Gastroesophageal sphincter (tissue), 4 donors: ENCODE data around the gene ITGB2. TPM values are rescaled to one million over a fixed set of nuclear protein-coding genes. Genes with fewer than 3 reads are reported as not detected.

Experiments
- ATAC-seq: fragments of 150-250 bp; one replicate; pipeline ENCODE4 v1.9.1; 2016; ENCODE audit warnings: mild to moderate bottlenecking, moderate library complexity
- H3K27ac ChIP-seq, 4 donors: fragments of 200-600 bp; sonication (generic) in 3 of 4; 1 replicate in 3 of 4; 2 replicates in 1 of 4; pipeline ENCODE4 v1.5.1; 2016 to 2019
- H3K27me3 ChIP-seq: fragments of 200-600 bp; sonication (generic); one replicate; pipeline ENCODE4 v1.5.1; 2019
- H3K36me3 ChIP-seq, 2 donors: fragments of 200-600 bp; sonication (generic); one replicate each; pipeline ENCODE4 v1.5.1; 2019; ENCODE audit warnings: control low read depth in 1 of 2
- H3K4me1 ChIP-seq, 3 donors: fragments of 200-600 bp; sonication (generic); 1 replicate in 2 of 3; 2 replicates in 1 of 3; pipeline ENCODE4 v1.5.1; 2016 to 2019; ENCODE audit warnings: control low read depth in 2 of 3
- H3K4me3 ChIP-seq, 2 donors: fragments of 200-600 bp; sonication (generic); one replicate each; pipeline ENCODE4 v1.5.1; 2019; ENCODE audit warnings: mild to moderate bottlenecking in 1 of 2, moderate library complexity in 1 of 2
- H3K9me3 ChIP-seq, 3 donors: fragments of 200-600 bp; sonication (generic); one replicate each; pipeline ENCODE4 v1.5.1; 2017 to 2019; ENCODE audit warnings: control low read depth in 2 of 3
- EP300 ChIP-seq: sonication (generic); formaldehyde crosslinking; IDR thresholded peaks from one replicate; pipeline ENCODE4 v1.6.1; 2017; ENCODE audit warnings: antibody characterized with exemption, mild to moderate bottlenecking
- POLR2A ChIP-seq, 2 donors: fragments of 450-650 bp; IDR thresholded peaks; one replicate each; pipeline ENCODE4 v1.6.1; 2017; ENCODE audit warnings: antibody characterized with exemption in 2 of 2, mild to moderate bottlenecking in 2 of 2, moderate library complexity in 1 of 2
- POLR2AphosphoS5 ChIP-seq: sonication (generic); formaldehyde crosslinking; IDR thresholded peaks from one replicate; pipeline ENCODE4 v1.6.1; 2017; ENCODE audit warnings: antibody characterized with exemption
- WGBS, 2 donors: methylation state at CpG; one replicate each; pipeline ENCODE4 v1.1.5; 2018; ENCODE audit warnings: low coverage in 1 of 2; 5-methylcytosine and 5-hydroxymethylcytosine counted together
- total RNA-seq, 4 donors: library from RNA; depleted of rRNA; stranded (reverse); fragments of >200 nt; gene quantifications; one replicate each; pipeline ENCODE4 v1.1.0, GENCODE V29; 2016
- TF ChIP-seq, protein P1 (sequence below), 4 experiments: fragments of 200-600 bp in 2 of 4; fragments of 450-650 bp in 2 of 4; sonication (generic) in 1 of 4; IDR thresholded peaks; one replicate each; pipeline ENCODE4 v1.5.1; 2017 to 2019; ENCODE audit warnings: antibody characterized with exemption in 4 of 4, mild to moderate bottlenecking in 2 of 4, moderate library complexity in 2 of 4

The ITGB2 gene
- total RNA-seq, 4 donors from 2014 or later = 10.4 to 112 (median 41.4) TPM

DNA sequence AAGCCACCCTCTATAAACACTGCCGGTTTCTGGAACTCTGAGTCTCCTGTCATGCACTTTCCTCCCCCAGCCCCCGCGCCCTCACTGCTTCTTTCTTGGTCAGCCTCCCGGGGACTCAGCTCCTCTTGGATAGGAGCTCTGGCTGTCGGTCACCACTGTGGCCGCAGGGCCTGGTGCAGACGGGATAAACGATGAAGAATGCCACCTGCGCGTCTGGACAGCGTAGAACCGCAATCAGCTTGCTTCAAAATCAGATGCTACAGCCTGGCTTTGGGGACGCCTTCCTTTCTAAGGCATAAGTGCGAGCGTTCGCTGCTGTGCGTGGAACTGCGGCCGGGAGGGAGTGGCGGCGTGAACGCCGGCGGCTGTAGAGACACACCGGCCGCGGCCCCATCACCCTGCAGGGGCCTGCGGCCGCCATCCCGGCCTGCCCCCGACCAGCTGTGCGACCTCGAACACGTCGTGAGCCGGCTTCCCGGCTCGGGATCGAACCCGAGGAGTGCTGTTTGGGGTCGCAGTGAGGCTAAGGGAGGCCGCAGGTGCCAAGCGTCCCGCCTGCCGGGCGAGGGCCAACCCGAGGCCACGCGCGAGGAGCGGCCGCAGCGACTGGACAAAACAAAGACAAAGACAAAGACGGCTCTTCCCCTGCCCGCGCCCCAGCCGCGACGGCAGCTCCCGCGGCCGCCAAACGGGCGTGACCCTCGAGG lies 47.9 kb downstream of the ITGB2 start:
- Histone ChIP-seq H3K4me1 (peaks cover 0 to 76% (median 49%) of the 10 kb centered on the region in 3 donors), H3K4me3 (peak overlapping the region; percentile 74 to 100), H3K36me3 (no peaks in the 10 kb centered on the region), H3K9me3 (no peaks in the 10 kb centered on the region), H3K27ac (peak overlapping the region; percentile 73 to 98 (median 96)), H3K27me3 (no peaks in the 10 kb centered on the region)
- ATAC-seq = no peak
- TF ChIP-seq POLR2AphosphoS5 = peak; percentile 40
- TF ChIP-seq POLR2A (IDR thresholded peaks at IDR 0.05) = no peak
- WGBS, 2 donors = 0 to 4% methylated on average over 2 to 4 of the region's 65 CpGs

DNA sequence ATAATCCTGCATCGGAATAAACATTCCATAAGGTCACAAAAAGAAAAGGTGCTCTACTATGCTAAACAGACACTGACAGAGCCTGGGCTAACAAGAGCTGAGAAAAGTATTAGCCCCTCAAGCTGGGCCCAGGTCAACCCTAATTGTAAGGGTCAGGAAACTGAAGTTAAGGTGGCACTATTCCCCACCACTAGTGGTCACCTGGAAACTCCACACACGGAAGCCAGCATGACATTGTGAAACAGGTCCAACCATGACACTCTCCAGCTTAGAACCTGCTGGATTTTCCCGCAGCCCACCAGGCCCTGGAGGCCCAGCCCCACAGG lies 48.4 kb downstream of the ITGB2 start:
- Histone ChIP-seq H3K9me3 (no peaks in the 10 kb centered on the region), H3K4me3 (peak overlapping the region; percentile 74 to 100), H3K27ac (peak overlapping the region; percentile 73 to 98 (median 96)), H3K4me1 (peaks cover 0 to 81% (median 54%) of the 10 kb centered on the region in 3 donors), H3K27me3 (no peaks in the 10 kb centered on the region), H3K36me3 (no peaks in the 10 kb centered on the region)
- TF ChIP-seq, protein P1, sequence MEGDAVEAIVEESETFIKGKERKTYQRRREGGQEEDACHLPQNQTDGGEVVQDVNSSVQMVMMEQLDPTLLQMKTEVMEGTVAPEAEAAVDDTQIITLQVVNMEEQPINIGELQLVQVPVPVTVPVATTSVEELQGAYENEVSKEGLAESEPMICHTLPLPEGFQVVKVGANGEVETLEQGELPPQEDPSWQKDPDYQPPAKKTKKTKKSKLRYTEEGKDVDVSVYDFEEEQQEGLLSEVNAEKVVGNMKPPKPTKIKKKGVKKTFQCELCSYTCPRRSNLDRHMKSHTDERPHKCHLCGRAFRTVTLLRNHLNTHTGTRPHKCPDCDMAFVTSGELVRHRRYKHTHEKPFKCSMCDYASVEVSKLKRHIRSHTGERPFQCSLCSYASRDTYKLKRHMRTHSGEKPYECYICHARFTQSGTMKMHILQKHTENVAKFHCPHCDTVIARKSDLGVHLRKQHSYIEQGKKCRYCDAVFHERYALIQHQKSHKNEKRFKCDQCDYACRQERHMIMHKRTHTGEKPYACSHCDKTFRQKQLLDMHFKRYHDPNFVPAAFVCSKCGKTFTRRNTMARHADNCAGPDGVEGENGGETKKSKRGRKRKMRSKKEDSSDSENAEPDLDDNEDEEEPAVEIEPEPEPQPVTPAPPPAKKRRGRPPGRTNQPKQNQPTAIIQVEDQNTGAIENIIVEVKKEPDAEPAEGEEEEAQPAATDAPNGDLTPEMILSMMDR (IDR thresholded peaks at IDR 0.05) = peak in 2 of 4 experiments; percentile 7 to 22
- TF ChIP-seq POLR2AphosphoS5 (no peak), POLR2A (IDR thresholded peaks at IDR 0.05) (no peak)
- WGBS, 2 donors = 4 to 17% methylated on average over 3 of the region's 3 CpGs
- ATAC-seq = no peak

GRCh38 chr21:44871576-44872269 lies 49.0 kb downstream of the ITGB2 start:
- Histone ChIP-seq H3K36me3 (no peaks in the 10 kb centered on the region), H3K9me3 (no peaks in the 10 kb centered on the region), H3K4me1 (peaks cover 3 to 86% (median 60%) of the 10 kb centered on the region in 3 donors), H3K27ac (peak overlapping the region; percentile 73 to 98 (median 96)), H3K4me3 (peak overlapping the region; percentile 74 to 100), H3K27me3 (no peaks in the 10 kb centered on the region)
- 2 to 6% methylated on average over 9 to 12 of the region's 14 CpGs for WGBS, 2 donors
- peak; percentile 9 for ATAC-seq
- TF ChIP-seq EP300 (no peak), POLR2AphosphoS5 (peak; percentile 59), POLR2A (IDR thresholded peaks at IDR 0.05) (peak in 1 of 2 donors; percentile 16)

GRCh38 chr21:44870748-44871495 lies 49.8 kb downstream of the ITGB2 start:
- WGBS, 2 donors = 26% methylated on average over 6 of the region's 10 CpGs; no CpG with 5 or more reads in 1 of the 2 donors
- Histone ChIP-seq H3K27ac (peak overlapping the region; percentile 73 to 98 (median 96)), H3K4me3 (peak overlapping the region in 1 of 2 donors; percentile 100), H3K27me3 (no peaks in the 10 kb centered on the region), H3K36me3 (no peaks in the 10 kb centered on the region), H3K4me1 (peaks cover 4 to 89% (median 63%) of the 10 kb centered on the region in 3 donors), H3K9me3 (no peaks in the 10 kb centered on the region)
- ATAC-seq = no peak
- TF ChIP-seq EP300 = no peak
- no peak for TF ChIP-seq POLR2A (IDR thresholded peaks at IDR 0.05)
- TF ChIP-seq, protein P1 (IDR thresholded peaks at IDR 0.05) = no peak
- TF ChIP-seq POLR2AphosphoS5 = no peak

- peak; percentile 62 for ATAC-seq
- Histone ChIP-seq H3K27ac (peak overlapping the region; percentile 80 to 98 (median 96)), H3K9me3 (no peaks in the 10 kb centered on the region), H3K4me3 (peak overlapping the region in 1 of 2 donors; percentile 11), H3K27me3 (no peaks in the 10 kb centered on the region), H3K36me3 (peaks cover 0 to 5% of the 10 kb centered on the region in 2 donors), H3K4me1 (peaks cover 4 to 89% (median 69%) of the 10 kb centered on the region in 3 donors)
- TF ChIP-seq, protein P1 (IDR thresholded peaks at IDR 0.05) = no peak
- TF ChIP-seq POLR2A (IDR thresholded peaks at IDR 0.05) (peak in 1 of 2 donors; percentile 25), POLR2AphosphoS5 (peak; percentile 97)
- 11 to 19% methylated on average over 8 to 13 of the region's 19 CpGs for WGBS, 2 donors
These were observed 50.6 kb downstream of the ITGB2 start for GRCh38 chr21:44869781-44870747.
